Common myeloid progenitor, CD34-positive (primary cell): Measurements from ENCODE around the gene C20orf204.

Experiments
- CTCF ChIA-PET: fragments of 350-600 bp; sonication (Branson Sonifier 250); formaldehyde crosslinking; loops from one replicate; lab custom pipeline; 2021; ENCODE audit warnings: antibody characterized with exemption; lab: Charles Lee
- POLR2A ChIA-PET: fragments of 350-600 bp; sonication (Branson Sonifier 250); formaldehyde crosslinking; loops from one replicate; lab custom pipeline; 2021; ENCODE audit warnings: antibody characterized with exemption; lab: Charles Lee
- DNase-seq, 3 donors: peaks; one replicate each; pipeline versions ENCODE4 v3.0.0 to v3.0.0-alpha.2; 2013
- H3K27ac ChIP-seq, 2 experiments: 1 replicate in 1 of 2; 2 replicates in 1 of 2; pipeline ENCODE4 v1.7.0; 2013; ENCODE audit warnings: inconsistent platforms in 2 of 2, low read length in 2 of 2, mild to moderate bottlenecking in 2 of 2, low read depth in 1 of 2, moderate library complexity in 1 of 2; ENCODE audit not compliant: severe bottlenecking in 2 of 2, insufficient read depth in 1 of 2, poor library complexity in 1 of 2
- H3K27me3 ChIP-seq, 5 experiments: replicated peaks in 2 of 5; 1 replicate in 3 of 5; 2 replicates in 2 of 5; pipeline versions ENCODE4 v1.6.1 to v1.7.0; 2013; ENCODE audit warnings: low read length in 4 of 5, mild to moderate bottlenecking in 2 of 5, moderate library complexity in 2 of 5, inconsistent platforms in 1 of 5; ENCODE audit not compliant: insufficient read depth in 5 of 5, control insufficient read depth in 4 of 5
- H3K36me3 ChIP-seq, 4 experiments: 1 replicate in 2 of 4; 2 replicates in 2 of 4; pipeline versions ENCODE4 v1.6.1 to v1.7.0; 2013; ENCODE audit warnings: low read length in 3 of 4, control low read depth in 1 of 4, mild to moderate bottlenecking in 1 of 4; ENCODE audit not compliant: control insufficient read depth in 4 of 4, insufficient read depth in 4 of 4
- H3K4me1 ChIP-seq, 4 experiments: 1 replicate in 3 of 4; 2 replicates in 1 of 4; pipeline versions ENCODE4 v1.6.1 to v1.7.1; 2013; ENCODE audit warnings: low read length in 3 of 4, mild to moderate bottlenecking in 3 of 4, control low read depth in 1 of 4, inconsistent platforms in 1 of 4, moderate library complexity in 1 of 4; ENCODE audit not compliant: control insufficient read depth in 4 of 4, insufficient read depth in 4 of 4; ENCODE audit errors: control extremely low read depth in 1 of 4
- H3K4me3 ChIP-seq, 7 experiments: 1 replicate in 4 of 7; 2 replicates in 3 of 7; pipeline versions ENCODE4 v1.5.1 to v1.7.0; 2013; ENCODE audit warnings: mild to moderate bottlenecking in 7 of 7, low read length in 6 of 7, moderate library complexity in 6 of 7, inconsistent platforms in 2 of 7, low read depth in 2 of 7, control low read depth in 1 of 7; ENCODE audit not compliant: insufficient read depth in 4 of 7, control insufficient read depth in 1 of 7; ENCODE audit errors: extremely low read depth in 1 of 7
- H3K9me3 ChIP-seq, 5 experiments: 1 replicate in 4 of 5; 2 replicates in 1 of 5; pipeline versions ENCODE4 v1.6.1 to v1.7.1; 2013; ENCODE audit warnings: low read length in 4 of 5, mild to moderate bottlenecking in 2 of 5, inconsistent platforms in 1 of 5, low read depth in 1 of 5, moderate library complexity in 1 of 5; ENCODE audit not compliant: control insufficient read depth in 4 of 5, insufficient read depth in 2 of 5; ENCODE audit errors: control extremely low read depth in 1 of 5
- WGBS: methylation state at CpG from one replicate; pipeline ENCODE4 v1.1.5; 2013; ENCODE audit not compliant: insufficient coverage; 5-methylcytosine and 5-hydroxymethylcytosine counted together

C20orf204 gene

GRCh38 chr20:64045346-64046011 is 9.5 kb downstream of the C20orf204 start:
- CTCF ChIA-PET = interaction anchor here (0.9 to 2.0 kb wide), 5 partner anchors 8 to 73 kb away, joined by 3 to 14 read pairs (median 4); partner anchors contain the start of gene LKAAEAR1
- POLR2A ChIA-PET = no interaction called here
- Histone ChIP-seq H3K4me3 (no peak overlapping the region), H3K9me3 (no peaks in the 10 kb centered on the region), H3K36me3 (peaks cover 0 to 4% (median 0%) of the 10 kb centered on the region in 4 experiments), H3K27ac (no peak overlapping the region), H3K4me1 (peaks cover 4 to 71% (median 56%) of the 10 kb centered on the region in 4 experiments), H3K27me3 (peaks cover 0 to 26% (median 0%) of the 10 kb centered on the region in 5 experiments)
- peak in 1 of 3 donors; percentile 0 for DNase-seq
- WGBS = 91% methylated on average over 10 of the region's 11 CpGs

- DNase-seq = no peak
- Histone ChIP-seq H3K27ac (no peak overlapping the region), H3K36me3 (peaks cover 0 to 4% (median 0%) of the 10 kb centered on the region in 4 experiments), H3K4me1 (peaks cover 0 to 71% (median 50%) of the 10 kb centered on the region in 4 experiments), H3K4me3 (no peak overlapping the region), H3K27me3 (peaks cover 0 to 30% (median 0%) of the 10 kb centered on the region in 5 experiments), H3K9me3 (no peaks in the 10 kb centered on the region)
- ChIA-PET POLR2A (no interaction called here), CTCF (no interaction called here)
- WGBS = 96% methylated on average over 5 of the region's 8 CpGs
Measured at GRCh38 chr20:64047046-64047389, 11.0 kb downstream of the C20orf204 start.

GRCh38 chr20:64047968-64048401 is 12.0 kb downstream of the C20orf204 start:
- Histone ChIP-seq H3K4me1 (peaks cover 0 to 76% (median 53%) of the 10 kb centered on the region in 4 experiments), H3K4me3 (peak overlapping the region in 3 of 7 experiments; percentile 16 to 51 (median 31)), H3K36me3 (peaks cover 0 to 4% (median 0%) of the 10 kb centered on the region in 4 experiments), H3K9me3 (no peaks in the 10 kb centered on the region), H3K27ac (no peak overlapping the region), H3K27me3 (peaks cover 0 to 30% (median 0%) of the 10 kb centered on the region in 5 experiments)
- peak in 2 of 3 donors; percentile 42 to 58 for DNase-seq
- POLR2A ChIA-PET = no interaction called here
- CTCF ChIA-PET = interaction anchor here (15.2 kb wide), 1 partner anchor 9 kb away, joined by 187 read pairs; the partner anchor contains the start of gene C20orf204
- WGBS = 46% methylated on average over 39 of the region's 49 CpGs

GRCh38 chr20:64048402-64049044 is 12.5 kb downstream of the C20orf204 start:
- 17% methylated on average over 74 of the region's 101 CpGs for WGBS
- POLR2A ChIA-PET = no interaction called here
- CTCF ChIA-PET = interaction anchor here (15.2 kb wide), 1 partner anchor 10 kb away, joined by 187 read pairs; the partner anchor contains the start of gene C20orf204
- Histone ChIP-seq H3K36me3 (peaks cover 0 to 4% (median 0%) of the 10 kb centered on the region in 4 experiments), H3K9me3 (no peaks in the 10 kb centered on the region), H3K27ac (no peak overlapping the region), H3K4me1 (peaks cover 0 to 81% (median 58%) of the 10 kb centered on the region in 4 experiments), H3K27me3 (peaks cover 0 to 30% (median 0%) of the 10 kb centered on the region in 5 experiments), H3K4me3 (peak overlapping the region in 4 of 7 experiments; percentile 28 to 61 (median 41))
- peak in 1 of 3 donors; percentile 41 for DNase-seq

GRCh38 chr20:64049060-64049877 is 13.3 kb downstream of the C20orf204 start, which contains the start of gene SOX18:
Gene SOX18, minus strand, starts transcription at chr20:64049639. Its CDS starts 123 bp downstream, at chr20:64049516.
- Histone ChIP-seq H3K36me3 (peaks cover 0 to 4% (median 0%) of the 10 kb centered on the region in 4 experiments), H3K27me3 (peaks cover 0 to 30% (median 0%) of the 10 kb centered on the region in 5 experiments), H3K9me3 (no peaks in the 10 kb centered on the region), H3K27ac (peak within 1 kb of the TSS in 1 of 2 experiments; percentile 61), H3K4me3 (peak within 1 kb of the TSS in 5 of 7 experiments; percentile 40 to 67 (median 51)), H3K4me1 (peaks cover 0 to 88% (median 65%) of the 10 kb centered on the region in 4 experiments)
- peak in 2 of 3 donors; percentile 50 to 56 for DNase-seq
- under 1% methylated on average over 46 of the region's 111 CpGs for WGBS
- POLR2A ChIA-PET = interaction anchor here (0.6 kb wide), 1 partner anchor 10 kb away, joined by 3 read pairs; no protein-coding TSS in a partner anchor
- CTCF ChIA-PET = interaction anchor here (1.3 to 15.2 kb wide), 3 partner anchors 10 to 21 kb away, joined by 3 to 187 read pairs (median 37); partner anchors contain the start of gene C20orf204

- CTCF ChIA-PET = interaction anchor here (1.1 to 15.2 kb wide), 5 partner anchors 11 to 58 kb away, joined by 3 to 187 read pairs (median 5); partner anchors contain the start of genes C20orf204 and NPBWR2
- Histone ChIP-seq H3K4me3 (peak overlapping the region in 5 of 7 experiments; percentile 20 to 67 (median 50)), H3K27me3 (peaks cover 0 to 30% (median 0%) of the 10 kb centered on the region in 5 experiments), H3K9me3 (no peaks in the 10 kb centered on the region), H3K4me1 (peaks cover 2 to 89% (median 65%) of the 10 kb centered on the region in 4 experiments), H3K36me3 (peaks cover 0 to 4% (median 0%) of the 10 kb centered on the region in 4 experiments), H3K27ac (peak overlapping the region in 1 of 2 experiments; percentile 61)
- DNase-seq = no peak
- POLR2A ChIA-PET = interaction anchor here (0.6 kb wide), 1 partner anchor 11 kb away, joined by 3 read pairs; no protein-coding TSS in a partner anchor
- WGBS = 8% methylated on average over 13 of the region's 16 CpGs
Measured at GRCh38 chr20:64049878-64050260, 13.9 kb downstream of the C20orf204 start.
